K562 (cell line): ENCODE measurements around the gene DSCAM. TPM values are rescaled to one million over a fixed set of nuclear protein-coding genes. Genes with fewer than 3 reads are reported as not detected.

ENCODE experiments used
- COPS2 ChIP-seq: fragments of 450-650 bp; conservative IDR thresholded peaks from 2 replicates; pipeline ENCODE4 v1.6.1; 2016; ENCODE audit warnings: mild to moderate bottlenecking, moderate library complexity
- E2F1 ChIP-seq: sonication (generic); formaldehyde crosslinking; IDR thresholded peaks from 2 replicates; pipeline ENCODE4 v1.8.1; 2023; ENCODE audit warnings: mild to moderate bottlenecking, missing genetic modification reagents, moderate library complexity
- KAT2B ChIP-seq: IDR thresholded peaks from one replicate; pipeline ENCODE4 v1.6.1; 2012; ENCODE audit warnings: low read depth, mild to moderate bottlenecking, control low read depth, inconsistent platforms, low read length, moderate library complexity
- KAT8 ChIP-seq: fragments of 450-650 bp; IDR thresholded peaks from 2 replicates; pipeline ENCODE4 v1.6.1; 2016; ENCODE audit warnings: low read depth, mild to moderate bottlenecking
- KHSRP ChIP-seq: fragments of 450-650 bp; IDR thresholded peaks from 2 replicates; pipeline ENCODE4 v1.6.1; 2017
- MYNN ChIP-seq, 2 experiments: sonication (generic); formaldehyde crosslinking in 1 of 2; IDR thresholded peaks; 2 replicates each; pipeline versions ENCODE4 v1.5.0 to v1.6.1; 2016 to 2020; ENCODE audit warnings: antibody characterized with exemption in 1 of 2, missing genetic modification reagents in 1 of 2
- PBX2 ChIP-seq, 2 experiments: IDR thresholded peaks in 1 of 2; conservative IDR thresholded peaks in 1 of 2; 2 replicates each; pipeline ENCODE4 v1.6.1; 2016; ENCODE audit warnings: low read depth in 2 of 2, mild to moderate bottlenecking in 1 of 2, missing compliant biosample characterization in 1 of 2, missing genetic modification characterization in 1 of 2, moderate library complexity in 1 of 2
- SAFB ChIP-seq: fragments of 200-400 bp; formaldehyde crosslinking; IDR thresholded peaks from 2 replicates; pipeline ENCODE4 v1.6.1; 2017; ENCODE audit warnings: low read depth, low read length, borderline replicate concordance
- ZKSCAN8 ChIP-seq: fragments of 200-800 bp; sonication (Bioruptor generic); IDR thresholded peaks from 2 replicates; pipeline ENCODE4 v1.6.1; 2016; ENCODE audit warnings: missing genetic modification characterization, missing compliant biosample characterization
- ZNF347 ChIP-seq: fragments of 450-650 bp; formaldehyde crosslinking; IDR thresholded peaks from 2 replicates; pipeline ENCODE4 v1.4.0; 2020; ENCODE audit warnings: low read depth, mild to moderate bottlenecking, moderate library complexity
- polyA plus RNA-seq, 8 experiments: library from polyadenylated mRNA; depleted of rRNA in 4 of 8; stranded (reverse) in 5 of 8; unstranded in 3 of 8; fragments of >200 nt; fragmentation: Nextera tagmentation in 2 of 8; fragmentation: Illumina TruSeq in 1 of 8; extraction: Ambion mirVana in 2 of 8; extraction: Trizol in 1 of 8; gene quantifications; 2 replicates each; pipeline versions ENCODE4 v1.2.1 to v1.2.3, GENCODE V29; 2011 to 2014; ENCODE audit warnings: inconsistent platforms in 1 of 8, missing spikeins in 1 of 8
- total RNA-seq, 7 experiments: library from RNA; depleted of rRNA in 6 of 7; stranded (reverse); fragments of >200 nt in 6 of 7; fragmentation: Illumina TruSeq in 2 of 7; extraction: Trizol in 2 of 7; gene quantifications; 2 replicates each; pipeline versions ENCODE4 v1.2.1 to v1.2.3, GENCODE V29; 2011 to 2021; ENCODE audit warnings: low replicate concordance in 1 of 7

The DSCAM gene
- total and polyA plus RNA-seq, 9 of the 15 experiments (the other 6 are each of a cell fraction or from before 2014, with no cell fraction given): not detected

GRCh38 chr21:40155563-40155962 is 691.4 kb downstream of the DSCAM start (continued):
- no peak for TF ChIP-seq PBX2 (CRISPR knock-in tag; IDR thresholded peaks at IDR 0.05; ENCODE audit: low read depth)
- TF ChIP-seq PBX2 (tag; conservative IDR thresholded peaks at IDR 0.05; ENCODE audit: low read depth): no peak
- no peak for TF ChIP-seq ZNF347 (CRISPR knock-in tag)
- TF ChIP-seq KHSRP: no peak
- TF ChIP-seq KAT8: no peak
- no peak for TF ChIP-seq E2F1 (CRISPR knock-in tag)
- no peak for TF ChIP-seq COPS2
- TF ChIP-seq KAT2B: no peak
- no peak for TF ChIP-seq MYNN (IDR thresholded peaks at IDR 0.05)
- no peak for TF ChIP-seq MYNN (CRISPR knock-in tag; IDR thresholded peaks at IDR 0.05)
- no peak for TF ChIP-seq ZKSCAN8 (CRISPR knock-in tag)
- TF ChIP-seq SAFB: no peak
